HG03108 (cell line): Measurements from ENCODE around the gene SNN.

Experiments used
- ATAC-seq: cut with Tn5 transposase; IDR thresholded peaks from one replicate; pipeline ENCODE4 v1.9.1; 2021; ENCODE audit warnings: moderate library complexity; ENCODE audit not compliant: unreplicated experiment

The SNN gene

GRCh38 chr16:11727796-11728543, 59.7 kb downstream of the SNN start:
- no peak for ATAC-seq
